IPS-18a (cell line): Measurements from ENCODE around the gene CAPN5.

Experiments used
- H3K27ac ChIP-seq: one replicate; pipeline ENCODE4 v1.5.1; 2013; ENCODE audit warnings: low read length
- H3K27me3 ChIP-seq: one replicate; pipeline ENCODE4 v1.6.1; 2013; ENCODE audit warnings: mild to moderate bottlenecking, low read length; ENCODE audit not compliant: control insufficient read depth, insufficient read depth
- H3K36me3 ChIP-seq: one replicate; pipeline ENCODE4 v1.6.1; 2013; ENCODE audit warnings: low read depth, low read length; ENCODE audit not compliant: control insufficient read depth
- H3K4me1 ChIP-seq: one replicate; pipeline ENCODE4 v1.6.1; 2013; ENCODE audit warnings: low read depth, low read length; ENCODE audit not compliant: control insufficient read depth
- H3K4me3 ChIP-seq: one replicate; pipeline ENCODE4 v1.5.1; 2013; ENCODE audit warnings: low read length
- H3K9ac ChIP-seq: one replicate; pipeline ENCODE4 v1.6.1; 2013; ENCODE audit warnings: mild to moderate bottlenecking, low read length, moderate library complexity
- H3K9me3 ChIP-seq: one replicate; pipeline ENCODE4 v1.6.1; 2013; ENCODE audit warnings: low read depth, low read length; ENCODE audit not compliant: control insufficient read depth

Gene CAPN5

DNA sequence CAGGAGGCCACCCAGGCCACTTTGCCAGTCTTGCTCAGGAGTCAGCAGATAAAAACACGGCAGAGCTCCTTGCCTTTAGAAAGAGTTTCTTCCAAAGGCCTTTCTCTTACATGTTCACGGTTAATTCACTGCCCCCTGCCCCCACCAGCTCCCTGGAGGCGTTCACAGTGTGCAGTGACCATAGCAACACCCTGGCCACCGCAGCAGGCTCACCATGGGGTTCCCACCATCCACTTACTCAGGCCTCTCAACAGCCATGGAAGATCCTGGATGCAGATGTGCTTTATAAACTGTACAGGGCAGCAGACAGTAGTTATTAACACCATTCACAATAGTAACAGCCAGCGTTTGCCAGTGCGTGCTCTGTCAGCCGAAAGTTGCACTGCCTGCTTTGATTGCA, 50.7 kb downstream of the CAPN5 start:
- Histone ChIP-seq H3K36me3 (no peaks in the 10 kb centered on the region), H3K4me1 (no peaks in the 10 kb centered on the region), H3K27ac (no peak overlapping the region), H3K9ac (no peak overlapping the region), H3K27me3 (no peaks in the 10 kb centered on the region), H3K4me3 (no peak overlapping the region), H3K9me3 (no peaks in the 10 kb centered on the region)

DNA sequence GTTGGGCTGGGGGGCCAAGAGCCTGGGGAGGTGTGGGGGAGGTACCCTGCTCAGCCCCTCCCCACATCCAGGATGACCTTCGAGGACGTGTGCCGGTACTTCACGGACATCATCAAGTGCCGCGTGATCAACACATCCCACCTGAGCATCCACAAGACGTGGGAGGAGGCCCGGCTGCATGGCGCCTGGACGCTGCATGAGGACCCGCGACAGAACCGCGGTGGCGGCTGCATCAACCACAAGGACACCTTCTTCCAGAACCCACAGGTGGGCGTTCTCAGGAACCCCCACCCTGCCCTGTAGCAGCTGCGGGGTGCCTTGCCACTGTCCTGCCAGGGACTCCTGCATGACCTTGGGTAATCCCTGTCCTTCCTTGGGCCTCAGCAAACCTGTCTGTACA, 51.3 kb downstream of the CAPN5 start:
- no peaks in the 10 kb centered on the region for H3K27me3 ChIP-seq
- no peak overlapping the region for H3K9ac ChIP-seq
- no peaks in the 10 kb centered on the region for H3K36me3 ChIP-seq
- H3K9me3 ChIP-seq: no peaks in the 10 kb centered on the region
- H3K27ac ChIP-seq: no peak overlapping the region
- no peaks in the 10 kb centered on the region for H3K4me1 ChIP-seq
- no peak overlapping the region for H3K4me3 ChIP-seq

DNA sequence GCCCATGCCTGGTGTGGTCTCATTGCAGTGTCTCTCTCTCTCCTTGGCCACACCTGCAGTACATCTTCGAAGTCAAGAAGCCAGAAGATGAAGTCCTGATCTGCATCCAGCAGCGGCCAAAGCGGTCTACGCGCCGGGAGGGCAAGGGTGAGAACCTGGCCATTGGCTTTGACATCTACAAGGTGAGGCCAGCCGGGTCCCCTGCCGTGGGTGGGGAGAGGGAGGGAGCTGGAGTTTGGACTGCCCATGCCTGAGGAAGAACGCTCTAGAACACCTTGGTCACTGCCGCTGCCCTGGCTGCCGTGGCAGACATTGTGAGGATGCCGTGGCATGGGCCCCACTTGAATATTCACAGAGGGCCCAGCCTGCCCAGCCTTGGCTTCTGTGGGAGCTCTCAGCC, 52.2 kb downstream of the CAPN5 start:
- Histone ChIP-seq H3K27ac (no peak overlapping the region), H3K27me3 (no peaks in the 10 kb centered on the region), H3K4me3 (no peak overlapping the region), H3K4me1 (no peaks in the 10 kb centered on the region), H3K36me3 (no peaks in the 10 kb centered on the region), H3K9ac (no peak overlapping the region), H3K9me3 (no peaks in the 10 kb centered on the region)

DNA sequence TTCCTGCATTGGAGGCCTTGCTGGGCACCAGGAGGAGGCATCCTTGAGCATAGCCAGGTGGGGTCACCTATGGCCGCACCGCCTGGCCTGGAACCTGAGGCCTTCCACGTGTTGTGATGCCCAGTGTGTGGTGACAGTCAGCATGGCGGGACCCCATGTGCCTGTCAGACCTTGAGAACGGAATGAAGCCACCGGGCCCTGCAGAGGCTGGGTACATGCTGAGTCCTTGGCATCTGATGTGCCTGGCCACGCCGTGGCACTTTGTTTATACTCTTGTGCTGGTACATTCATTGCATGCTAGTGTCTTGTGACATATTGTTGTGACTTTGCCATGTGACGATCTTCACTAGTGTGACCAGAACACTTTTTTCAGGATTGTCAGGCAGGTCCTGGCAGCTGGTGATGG, 52.8 kb downstream of the CAPN5 start:
- H3K27me3 ChIP-seq: no peaks in the 10 kb centered on the region
- no peaks in the 10 kb centered on the region for H3K9me3 ChIP-seq
- H3K9ac ChIP-seq: no peak overlapping the region
- H3K27ac ChIP-seq: no peak overlapping the region
- H3K4me3 ChIP-seq: no peak overlapping the region
- no peaks in the 10 kb centered on the region for H3K4me1 ChIP-seq
- no peaks in the 10 kb centered on the region for H3K36me3 ChIP-seq

DNA sequence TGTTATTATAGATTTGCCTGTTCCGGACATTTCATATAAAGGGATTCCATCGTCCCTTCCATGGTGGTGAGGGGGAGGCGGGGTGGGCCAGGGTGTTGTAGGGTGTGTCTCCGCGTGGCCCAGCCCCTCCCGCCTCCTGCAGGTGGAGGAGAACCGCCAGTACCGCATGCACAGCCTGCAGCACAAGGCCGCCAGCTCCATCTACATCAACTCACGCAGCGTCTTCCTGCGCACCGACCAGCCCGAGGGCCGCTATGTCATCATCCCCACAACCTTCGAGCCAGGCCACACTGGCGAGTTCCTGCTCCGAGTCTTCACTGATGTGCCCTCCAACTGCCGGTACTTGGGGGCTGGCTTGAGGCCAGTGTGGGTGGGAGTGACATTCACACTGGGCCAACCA, 53.8 kb downstream of the CAPN5 start:
- H3K27me3 ChIP-seq: no peaks in the 10 kb centered on the region
- no peaks in the 10 kb centered on the region for H3K9me3 ChIP-seq
- no peak overlapping the region for H3K27ac ChIP-seq
- no peak overlapping the region for H3K9ac ChIP-seq
- no peaks in the 10 kb centered on the region for H3K36me3 ChIP-seq
- H3K4me3 ChIP-seq: no peak overlapping the region
- no peaks in the 10 kb centered on the region for H3K4me1 ChIP-seq

DNA sequence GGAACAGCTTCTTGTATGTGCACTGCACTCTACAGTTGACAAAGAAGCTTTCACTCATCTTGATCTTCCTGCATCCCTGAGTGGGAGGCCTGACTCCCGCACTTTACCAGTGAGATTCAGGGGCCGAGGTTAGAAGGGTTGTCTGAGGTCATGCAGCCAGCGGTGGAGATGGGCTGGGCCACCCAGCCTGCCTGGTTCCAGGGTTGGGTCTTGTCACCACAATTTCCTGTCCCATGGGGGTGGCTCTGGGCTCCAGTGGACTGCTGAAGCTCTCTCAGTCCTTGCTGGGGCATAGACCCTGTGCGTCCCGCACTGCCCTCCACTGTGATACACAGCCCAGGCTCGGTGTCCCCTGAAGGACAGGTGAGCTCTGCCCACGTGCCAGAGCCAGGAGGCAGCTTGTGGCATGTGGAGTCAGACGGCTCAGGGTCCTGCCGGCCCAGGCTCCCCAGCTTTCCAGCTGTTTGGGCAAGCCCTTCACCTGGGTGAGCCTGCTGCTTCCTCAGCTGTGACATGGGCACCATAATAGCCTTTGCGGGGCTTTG, 54.4 kb downstream of the CAPN5 start:
- Histone ChIP-seq H3K36me3 (no peaks in the 10 kb centered on the region), H3K9ac (no peak overlapping the region), H3K4me1 (no peaks in the 10 kb centered on the region), H3K27me3 (no peaks in the 10 kb centered on the region), H3K4me3 (no peak overlapping the region), H3K9me3 (no peaks in the 10 kb centered on the region), H3K27ac (no peak overlapping the region)

DNA sequence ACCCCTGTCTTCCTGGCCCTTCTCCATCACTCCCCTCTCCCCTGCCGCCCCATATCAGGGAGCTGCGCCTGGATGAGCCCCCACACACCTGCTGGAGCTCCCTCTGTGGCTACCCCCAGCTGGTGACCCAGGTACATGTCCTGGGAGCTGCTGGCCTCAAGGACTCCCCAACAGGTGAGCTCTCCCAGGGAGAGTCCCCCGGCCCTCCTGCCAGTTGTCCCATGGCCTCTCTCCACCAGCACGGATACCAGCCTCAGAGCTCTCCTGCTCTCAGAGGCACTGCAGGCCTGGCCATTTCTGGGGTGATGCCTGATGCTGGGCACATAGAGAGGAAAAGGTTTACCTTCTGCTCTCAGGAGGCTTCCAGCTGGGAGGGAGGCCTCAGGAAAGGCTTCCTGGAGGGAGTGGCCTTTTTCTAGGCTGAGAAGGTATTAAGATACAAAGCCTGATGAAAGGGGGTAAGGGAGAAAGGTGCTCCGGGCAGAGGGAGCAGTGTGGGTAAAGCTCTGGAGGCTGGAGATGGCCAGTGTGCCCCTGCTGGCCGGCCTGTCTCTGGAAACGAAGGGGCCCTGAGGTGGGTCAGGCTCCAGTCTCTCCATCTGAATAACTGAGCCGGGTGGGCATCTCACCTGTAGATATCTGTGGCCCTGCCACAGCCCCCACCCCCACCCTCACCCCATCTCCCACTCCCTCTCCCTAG, 55.3 kb downstream of the CAPN5 start:
- H3K4me3 ChIP-seq: no peak overlapping the region
- H3K27me3 ChIP-seq: no peaks in the 10 kb centered on the region
- H3K9ac ChIP-seq: no peak overlapping the region
- no peaks in the 10 kb centered on the region for H3K9me3 ChIP-seq
- H3K36me3 ChIP-seq: no peaks in the 10 kb centered on the region
- H3K27ac ChIP-seq: no peak overlapping the region
- no peaks in the 10 kb centered on the region for H3K4me1 ChIP-seq

DNA sequence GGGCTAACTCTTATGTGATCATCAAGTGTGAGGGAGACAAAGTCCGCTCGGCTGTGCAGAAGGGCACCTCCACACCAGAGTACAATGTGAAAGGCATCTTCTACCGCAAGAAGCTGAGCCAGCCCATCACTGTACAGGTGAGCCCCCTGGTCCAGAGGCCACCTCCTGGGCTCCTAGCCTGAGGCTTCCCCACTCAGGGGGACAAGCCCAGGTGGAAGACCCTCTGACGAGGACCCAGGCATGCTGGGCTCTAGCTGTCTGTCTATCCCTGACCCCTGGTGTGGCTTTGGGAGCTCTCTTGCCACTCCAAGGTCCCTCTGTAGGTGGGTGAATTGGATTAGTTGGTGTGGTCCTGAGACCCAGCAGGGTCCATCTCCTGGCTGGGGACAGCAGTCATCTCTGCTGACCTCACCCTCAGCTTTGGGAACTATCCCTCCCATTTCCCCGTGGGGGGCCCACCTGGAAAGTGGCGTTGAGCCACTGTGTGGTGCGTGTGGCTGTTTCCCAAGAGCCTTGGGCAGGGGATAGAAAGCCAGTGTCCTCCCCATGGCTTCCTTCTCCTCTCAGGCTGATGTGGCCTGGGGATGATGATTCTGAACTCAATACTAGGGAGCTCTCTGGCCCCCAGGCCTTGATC, 55.9 kb downstream of the CAPN5 start:
- Histone ChIP-seq H3K9ac (no peak overlapping the region), H3K9me3 (no peaks in the 10 kb centered on the region), H3K4me3 (no peak overlapping the region), H3K27ac (no peak overlapping the region), H3K27me3 (no peaks in the 10 kb centered on the region), H3K36me3 (no peaks in the 10 kb centered on the region), H3K4me1 (peaks cover 3% of the 10 kb centered on the region)

DNA sequence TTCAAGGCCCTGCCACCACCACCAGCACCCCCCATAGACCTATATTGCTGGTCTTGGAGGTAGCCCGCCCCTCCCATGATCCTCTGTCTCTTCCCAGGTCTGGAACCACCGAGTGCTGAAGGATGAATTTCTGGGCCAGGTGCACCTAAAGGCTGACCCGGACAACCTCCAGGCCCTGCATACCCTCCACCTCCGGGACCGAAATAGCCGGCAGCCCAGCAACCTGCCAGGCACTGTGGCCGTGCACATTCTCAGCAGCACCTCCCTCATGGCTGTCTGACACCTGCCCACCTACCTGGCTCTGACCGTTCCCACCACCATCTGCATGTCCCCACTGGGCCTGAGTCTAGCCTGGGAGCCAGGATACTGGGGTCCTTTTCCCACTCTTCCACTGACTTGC, 56.8 kb downstream of the CAPN5 start:
- H3K9ac ChIP-seq: no peak overlapping the region
- H3K27me3 ChIP-seq: peaks cover 3% of the 10 kb centered on the region
- H3K36me3 ChIP-seq: no peaks in the 10 kb centered on the region
- peaks cover 5% of the 10 kb centered on the region for H3K4me1 ChIP-seq
- H3K27ac ChIP-seq: no peak overlapping the region
- no peaks in the 10 kb centered on the region for H3K9me3 ChIP-seq
- no peak overlapping the region for H3K4me3 ChIP-seq

DNA sequence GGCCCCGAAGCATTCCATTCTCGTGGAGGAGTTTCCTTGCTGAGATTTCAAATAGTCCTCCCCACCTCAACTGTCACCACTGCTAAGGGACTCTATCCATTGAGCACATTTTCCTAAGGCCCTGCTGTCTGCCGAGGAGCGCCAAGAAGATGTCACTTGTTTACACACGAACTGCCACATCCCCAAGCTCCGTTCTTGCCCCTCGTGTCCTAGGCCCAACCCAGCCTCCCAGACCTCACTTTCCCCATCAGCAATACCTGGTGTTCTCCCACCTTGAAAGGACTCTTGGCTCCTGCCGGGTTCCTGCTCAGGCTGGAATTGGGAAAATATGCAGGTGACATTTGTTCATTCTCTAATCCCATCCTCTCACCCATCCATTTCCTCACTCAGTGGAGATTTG, 57.3 kb downstream of the CAPN5 start:
- Histone ChIP-seq H3K9ac (no peak overlapping the region), H3K36me3 (no peaks in the 10 kb centered on the region), H3K27ac (no peak overlapping the region), H3K9me3 (no peaks in the 10 kb centered on the region), H3K4me3 (no peak overlapping the region), H3K4me1 (peaks cover 5% of the 10 kb centered on the region), H3K27me3 (peaks cover 4% of the 10 kb centered on the region)

DNA sequence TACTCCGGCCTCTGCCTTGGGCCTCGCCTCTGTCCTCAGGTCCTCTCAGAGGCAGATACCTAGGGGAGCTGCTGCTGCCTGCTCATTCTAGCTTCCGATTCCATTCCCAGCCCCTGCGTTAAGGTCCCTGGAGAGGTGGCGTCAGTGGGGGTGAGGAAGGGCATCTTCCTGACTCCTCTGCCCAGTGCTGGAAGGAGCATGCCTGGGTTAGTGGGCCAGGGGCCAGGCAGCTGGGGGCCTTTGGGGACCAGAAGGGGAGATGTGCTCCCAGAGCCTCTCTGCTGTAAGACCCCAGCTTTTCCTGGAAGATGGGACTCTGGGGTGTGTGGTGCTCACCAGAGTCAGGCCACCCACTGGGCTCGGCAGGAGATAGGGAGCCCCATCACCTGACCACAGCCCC, 57.7 kb downstream of the CAPN5 start:
- Histone ChIP-seq H3K9me3 (no peaks in the 10 kb centered on the region), H3K27me3 (peaks cover 4% of the 10 kb centered on the region), H3K36me3 (no peaks in the 10 kb centered on the region), H3K4me3 (no peak overlapping the region), H3K27ac (no peak overlapping the region), H3K9ac (no peak overlapping the region), H3K4me1 (peaks cover 5% of the 10 kb centered on the region)

DNA sequence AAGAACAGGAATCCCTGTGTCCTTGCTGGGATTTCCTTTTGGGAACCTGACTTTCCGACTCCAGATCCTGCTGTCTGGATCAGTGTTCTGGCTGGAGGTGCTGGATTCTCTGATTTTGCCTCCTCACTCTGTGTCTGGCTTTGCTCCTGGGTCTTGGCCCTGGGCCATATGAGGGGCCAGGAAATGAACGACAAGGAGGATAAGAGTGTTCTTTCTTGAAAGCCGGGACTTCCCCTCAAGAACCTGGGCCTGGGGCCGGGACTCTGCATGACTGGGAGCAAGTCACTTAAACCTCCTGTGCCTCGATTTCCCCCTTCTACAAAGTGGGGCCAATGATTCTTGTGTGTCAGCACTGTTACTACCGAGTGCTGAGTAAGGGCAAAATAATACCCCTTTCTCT, 58.4 kb downstream of the CAPN5 start:
- Histone ChIP-seq H3K9ac (no peak overlapping the region), H3K4me1 (peaks cover 5% of the 10 kb centered on the region), H3K27me3 (peaks cover 4% of the 10 kb centered on the region), H3K36me3 (no peaks in the 10 kb centered on the region), H3K9me3 (no peaks in the 10 kb centered on the region), H3K4me3 (no peak overlapping the region), H3K27ac (no peak overlapping the region)
